Stimulated activated CD4-positive, alpha-beta T cell treated with anti-CD3 and anti-CD28 coated beads, TNF-alpha, amount 100 ng/mL, for 4 hours (primary cell): ENCODE measurements around the gene STRIT1.
"Not testable (repeated sequence)": the region's sequence is repeated elsewhere in the genome, so short reads cannot be mapped to it uniquely, and the experiment has no call there.

Experiments
- DNase-seq, 3 experiments: peaks; one replicate each; pipeline ENCODE4 v3.0.0-alpha.2; 2020; ENCODE audit warnings: low read depth in 3 of 3

STRIT1 gene

GRCh38 chr3:155313300-155313699, 19.8 kb upstream of the STRIT1 start:
- no peak for DNase-seq

GRCh38 chr3:155312781-155313180, 19.3 kb upstream of the STRIT1 start:
- no peak for DNase-seq

- DNase-seq: no peak
Measured at GRCh38 chr3:155309581-155309980, 16.1 kb upstream of the STRIT1 start.

- DNase-seq: no peak
Measured at GRCh38 chr3:155308831-155309230, 15.3 kb upstream of the STRIT1 start.

- no peak for DNase-seq
Measured at GRCh38 chr3:155307183-155307582, 13.7 kb upstream of the STRIT1 start.

- DNase-seq: no peak
Measured at GRCh38 chr3:155304394-155304793, 10.9 kb upstream of the STRIT1 start.

- DNase-seq: no peak
Measured at GRCh38 chr3:155303540-155304097, 10.1 kb upstream of the STRIT1 start.

- DNase-seq: no peak
Measured at GRCh38 chr3:155302891-155303290, 9.4 kb upstream of the STRIT1 start.

GRCh38 chr3:155302481-155302880, 9.0 kb upstream of the STRIT1 start:
- no peak for DNase-seq

GRCh38 chr3:155297100-155297499, 3.6 kb upstream of the STRIT1 start:
- no peak for DNase-seq

- no peak for DNase-seq
Measured at GRCh38 chr3:155296413-155296812, 2.9 kb upstream of the STRIT1 start.

GRCh38 chr3:155292693-155293092, 790 bp downstream of the STRIT1 start:
- DNase-seq: no peak

- no peak for DNase-seq
Measured at GRCh38 chr3:155292133-155292532, 1.4 kb downstream of the STRIT1 start.

GRCh38 chr3:155286736-155287135, 6.7 kb downstream of the STRIT1 start:
- DNase-seq: no peak

GRCh38 chr3:155285936-155286335, 7.5 kb downstream of the STRIT1 start:
- no peak for DNase-seq

GRCh38 chr3:155283092-155284056, 10.1 kb downstream of the STRIT1 start:
- no peak for DNase-seq

- DNase-seq: no peak
Measured at GRCh38 chr3:155282385-155283091, 10.9 kb downstream of the STRIT1 start.

GRCh38 chr3:155281912-155282311, 11.6 kb downstream of the STRIT1 start:
- DNase-seq: no peak

GRCh38 chr3:155276089-155276488, 17.4 kb downstream of the STRIT1 start:
- DNase-seq: not testable (repeated sequence)

GRCh38 chr3:155275159-155275754, 18.2 kb downstream of the STRIT1 start:
- DNase-seq: not testable (repeated sequence)

GRCh38 chr3:155274435-155274834, 19.0 kb downstream of the STRIT1 start:
- not testable (repeated sequence) for DNase-seq

GRCh38 chr3:155271343-155271613, 22.2 kb downstream of the STRIT1 start:
- no peak for DNase-seq
